RPMI8226 (cell line): ENCODE results near the gene PDK3.

Experiments used
- DNase-seq: peaks from one replicate; pipeline ENCODE4 v3.0.0-alpha.2; 2015

Gene PDK3

GRCh38 chrX:24464836-24465531, at the start of gene PDK3:
Gene PDK3, plus strand, starts transcription at chrX:24465286. Its CDS starts 170 bp downstream, at chrX:24465456.
- DNase-seq, result peak; percentile 94

GRCh38 chrX:24415921-24416320, 49.2 kb upstream of the PDK3 start:
- DNase-seq, result no peak

GRCh38 chrX:24423960-24424359, 41.1 kb upstream of the PDK3 start:
- DNase-seq, result no peak

GRCh38 chrX:24424948-24425347, 40.1 kb upstream of the PDK3 start:
- no peak for DNase-seq

- DNase-seq, result no peak
Observed at GRCh38 chrX:24425806-24426205, 39.3 kb upstream of the PDK3 start.

GRCh38 chrX:24426340-24426913, 38.7 kb upstream of the PDK3 start:
- no peak for DNase-seq

- DNase-seq, result no peak
Observed at GRCh38 chrX:24426921-24427746, 38.0 kb upstream of the PDK3 start.

GRCh38 chrX:24427747-24428019, 37.4 kb upstream of the PDK3 start:
- DNase-seq, result no peak

GRCh38 chrX:24428516-24428915, 36.6 kb upstream of the PDK3 start:
- no peak for DNase-seq

- no peak for DNase-seq
Observed at GRCh38 chrX:24435060-24435459, 30.0 kb upstream of the PDK3 start.

- DNase-seq, result no peak
Observed at GRCh38 chrX:24443918-24444317, 21.2 kb upstream of the PDK3 start.

- no peak for DNase-seq
Observed at GRCh38 chrX:24444645-24445044, 20.4 kb upstream of the PDK3 start.

GRCh38 chrX:24448762-24449250, 16.3 kb upstream of the PDK3 start:
- DNase-seq, result no peak

GRCh38 chrX:24463077-24463476, 2.0 kb upstream of the PDK3 start:
- DNase-seq, result peak; percentile 62

- no peak for DNase-seq
Observed at GRCh38 chrX:24464498-24464835, 619 bp upstream of the PDK3 start.

- DNase-seq, result no peak
Observed at GRCh38 chrX:24465532-24465865, 413 bp downstream of the PDK3 start.

GRCh38 chrX:24466025-24466424, 939 bp downstream of the PDK3 start:
- no peak for DNase-seq

- no peak for DNase-seq
Observed at GRCh38 chrX:24468245-24468644, 3.2 kb downstream of the PDK3 start.

GRCh38 chrX:24471808-24472207, 6.7 kb downstream of the PDK3 start:
- no peak for DNase-seq

- no peak for DNase-seq
Observed at GRCh38 chrX:24475480-24475879, 10.4 kb downstream of the PDK3 start.

- DNase-seq, result no peak
Observed at GRCh38 chrX:24478509-24478908, 13.4 kb downstream of the PDK3 start.

GRCh38 chrX:24479924-24480323, 14.8 kb downstream of the PDK3 start:
- DNase-seq, result peak; percentile 81

- peak; percentile 10 for DNase-seq
Observed at GRCh38 chrX:24480400-24480865, 15.3 kb downstream of the PDK3 start.

GRCh38 chrX:24482823-24483415, 17.8 kb downstream of the PDK3 start:
- DNase-seq, result no peak
